Right lung (tissue), 5 donors: ENCODE data around the gene HTRA3. TPM values are rescaled to one million over a fixed set of nuclear protein-coding genes. Genes with fewer than 3 reads are reported as not detected.
A peak's percentile ranks its signal among the peaks of the same experiment; 100 is the strongest.

Experiments
- DNase-seq, 2 donors: peaks; one replicate each; pipeline ENCODE4 v3.0.0-alpha.2; 2013
- polyA plus RNA-seq, 5 donors: library from polyadenylated mRNA; unstranded; fragments of 120-200 nt; gene quantifications; one replicate each; pipeline versions ENCODE4 v1.2.1 to v1.2.3, GENCODE V29; 2013; ENCODE audit warnings: inconsistent platforms in 1 of 5, low replicate concordance in 1 of 5; ENCODE audit not compliant: insufficient read length in 5 of 5, insufficient read depth in 1 of 5

HTRA3 gene
- polyA plus RNA-seq, 5 donors: 8.6 to 17.7 (median 11.0) TPM

DNA sequence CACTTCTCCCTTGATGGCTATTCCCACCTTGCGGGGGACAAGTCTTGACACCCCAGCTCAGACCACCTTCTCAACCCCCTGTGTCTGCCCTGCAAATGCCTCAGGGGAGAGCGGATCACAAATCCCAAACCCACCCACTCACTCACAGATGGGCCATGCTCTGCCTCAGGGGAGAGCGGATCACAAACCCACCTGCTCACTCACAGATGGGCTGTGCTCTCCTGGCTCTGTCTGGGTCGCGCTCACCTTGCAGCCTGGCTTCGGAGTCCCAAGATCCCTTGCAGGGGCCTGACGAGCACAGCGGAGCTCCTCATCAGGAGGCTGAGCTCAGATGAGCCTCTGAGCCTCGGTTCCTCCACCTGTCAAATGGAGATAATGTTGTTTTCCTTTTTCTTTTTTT, 38.6 kb downstream of the HTRA3 start:
- DNase-seq: no peak

DNA sequence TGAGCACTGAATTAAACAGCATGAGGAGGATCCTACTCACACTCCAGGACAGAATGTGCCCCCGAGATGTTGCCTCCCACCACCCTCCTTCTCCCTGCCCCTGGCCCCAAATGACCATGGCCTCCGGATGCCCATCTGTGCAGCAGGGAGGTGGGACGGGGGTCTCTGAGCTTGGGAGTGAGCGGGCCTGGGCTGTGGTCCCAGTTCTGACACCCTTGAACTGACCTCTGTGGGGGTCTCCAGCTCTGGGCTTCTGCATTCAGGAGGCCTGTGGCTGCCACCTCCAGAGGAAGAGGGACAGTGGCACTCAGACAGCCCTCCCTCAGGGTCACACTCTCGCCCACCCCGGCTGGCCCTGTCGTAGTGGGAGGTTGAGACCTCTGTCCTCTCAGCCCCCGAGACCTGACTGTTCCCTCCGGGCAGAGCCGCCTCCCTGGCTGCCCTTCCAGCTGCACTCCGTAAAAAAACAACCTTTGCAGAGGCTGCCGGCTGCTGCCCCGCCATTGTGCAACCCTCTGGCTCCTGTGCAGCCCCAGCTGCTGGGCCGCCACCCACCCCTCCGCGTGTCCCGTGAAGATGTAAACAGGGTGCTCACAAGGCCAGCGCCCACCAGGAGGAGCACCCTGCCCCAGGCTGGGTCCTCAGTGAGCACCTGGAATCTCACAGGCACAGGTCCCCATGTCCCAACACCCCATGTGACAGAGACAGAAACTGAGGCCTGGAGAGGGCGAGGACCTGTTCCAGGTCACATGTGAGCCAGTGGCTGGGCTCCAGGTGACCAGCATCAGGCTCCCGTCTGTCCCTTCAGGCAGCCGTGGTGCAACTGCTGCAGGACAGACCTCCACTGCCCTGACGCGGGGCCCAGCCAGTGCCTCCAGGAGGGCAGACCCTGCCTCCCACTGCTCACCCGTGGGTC, 39.6 kb downstream of the HTRA3 start:
- peak; percentile 17 to 34 for DNase-seq

DNA sequence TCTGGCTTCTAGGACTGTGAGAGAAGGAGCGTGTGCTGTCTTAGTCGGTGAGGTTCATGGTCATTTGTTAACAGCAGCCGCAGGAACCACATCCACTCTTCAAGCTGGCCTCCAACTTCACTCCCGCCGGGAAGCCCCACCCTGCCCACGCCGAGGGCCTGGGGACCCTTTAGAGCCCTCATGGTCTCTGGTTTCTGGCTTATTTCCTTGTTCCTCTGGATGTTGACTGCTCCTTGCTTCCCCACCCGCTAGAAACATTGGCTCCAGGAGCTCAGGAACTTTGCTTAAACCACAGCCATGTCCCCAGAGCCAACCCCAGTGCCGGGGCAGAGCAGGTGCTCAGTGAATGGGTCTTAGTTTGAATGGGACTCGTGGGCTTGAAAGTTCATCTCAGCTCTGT, 40.8 kb downstream of the HTRA3 start:
- no peak for DNase-seq

DNA sequence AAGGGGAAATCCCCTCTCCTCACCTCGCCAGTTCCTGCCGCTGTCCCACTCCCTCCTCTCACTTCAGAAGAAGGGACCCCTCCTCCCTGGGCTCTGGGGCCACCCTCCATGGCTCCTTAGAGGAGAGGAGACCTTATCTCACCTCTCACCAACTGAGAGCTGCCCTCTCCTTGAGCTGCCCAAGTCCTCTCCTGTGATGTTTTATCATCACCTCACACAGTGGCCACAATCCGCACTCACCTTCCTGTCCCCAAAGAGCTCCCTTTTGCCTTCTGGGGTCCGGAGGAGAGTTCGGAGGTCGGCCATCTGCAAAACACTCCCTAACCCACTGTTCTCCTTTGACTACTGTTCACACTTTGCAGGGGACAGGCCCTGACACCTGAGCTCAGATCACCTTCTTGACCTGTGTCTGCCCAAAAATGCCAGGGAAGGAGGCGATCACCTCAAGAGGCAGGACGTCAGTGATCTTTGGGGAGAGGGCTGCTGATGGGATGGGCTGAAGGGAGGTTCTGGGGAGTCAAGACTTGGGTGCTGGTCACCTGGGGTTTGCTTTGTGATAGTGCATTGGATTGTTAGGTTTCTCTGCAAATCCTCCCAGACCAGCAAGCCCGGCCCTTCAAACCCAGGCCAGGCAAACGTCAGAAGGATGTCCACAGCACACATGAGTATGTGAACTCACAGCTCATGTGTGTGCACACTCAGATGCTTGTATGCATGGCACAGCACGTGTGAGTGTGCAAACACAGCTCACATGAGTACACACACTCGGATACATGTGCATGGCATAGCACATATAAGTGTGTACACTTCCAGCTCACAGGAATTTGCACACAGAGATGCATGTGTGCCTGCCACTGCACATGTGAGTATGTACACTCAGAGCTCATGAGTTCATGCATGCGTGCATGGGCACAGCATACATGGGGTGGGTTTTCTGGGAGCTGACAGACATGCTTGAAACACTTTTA, 41.8 kb downstream of the HTRA3 start:
- no peak for DNase-seq

DNA sequence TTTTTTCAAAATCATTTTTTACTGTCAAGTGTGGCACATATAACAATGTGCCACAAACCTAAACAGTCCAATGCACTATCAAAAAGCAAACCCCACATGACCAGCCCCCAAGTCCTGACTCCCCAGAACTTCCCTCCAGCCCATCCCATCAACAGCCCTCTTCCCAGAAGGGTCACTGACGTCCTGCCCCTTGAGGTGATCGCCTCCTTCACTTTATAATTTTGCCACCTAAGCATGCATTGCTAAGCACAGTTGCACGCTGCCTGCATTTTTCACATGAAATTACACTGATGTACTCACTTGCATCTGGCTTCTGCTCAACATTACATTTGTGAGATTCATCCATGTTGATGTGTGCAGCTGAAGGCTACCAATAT, 42.5 kb downstream of the HTRA3 start:
- DNase-seq: no peak

DNA sequence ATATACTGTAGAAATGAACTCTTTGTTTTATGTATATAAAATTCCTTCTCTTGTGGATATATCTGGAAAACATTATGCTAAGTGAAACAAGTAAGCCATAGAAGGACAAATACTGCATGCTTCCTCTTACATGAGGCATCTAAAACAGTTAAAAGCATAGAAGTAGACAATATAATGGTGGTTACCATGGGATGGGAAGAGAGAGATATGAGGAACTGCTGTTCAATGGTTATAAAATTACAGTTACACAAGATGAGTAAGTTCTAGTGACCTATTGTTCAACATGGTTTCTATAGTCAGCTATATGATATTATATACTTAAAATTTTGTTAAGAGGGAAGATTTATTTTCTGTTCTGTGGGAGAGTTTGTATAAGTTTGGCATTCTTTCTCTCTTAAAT, 43.4 kb downstream of the HTRA3 start:
- DNase-seq: no peak

DNA sequence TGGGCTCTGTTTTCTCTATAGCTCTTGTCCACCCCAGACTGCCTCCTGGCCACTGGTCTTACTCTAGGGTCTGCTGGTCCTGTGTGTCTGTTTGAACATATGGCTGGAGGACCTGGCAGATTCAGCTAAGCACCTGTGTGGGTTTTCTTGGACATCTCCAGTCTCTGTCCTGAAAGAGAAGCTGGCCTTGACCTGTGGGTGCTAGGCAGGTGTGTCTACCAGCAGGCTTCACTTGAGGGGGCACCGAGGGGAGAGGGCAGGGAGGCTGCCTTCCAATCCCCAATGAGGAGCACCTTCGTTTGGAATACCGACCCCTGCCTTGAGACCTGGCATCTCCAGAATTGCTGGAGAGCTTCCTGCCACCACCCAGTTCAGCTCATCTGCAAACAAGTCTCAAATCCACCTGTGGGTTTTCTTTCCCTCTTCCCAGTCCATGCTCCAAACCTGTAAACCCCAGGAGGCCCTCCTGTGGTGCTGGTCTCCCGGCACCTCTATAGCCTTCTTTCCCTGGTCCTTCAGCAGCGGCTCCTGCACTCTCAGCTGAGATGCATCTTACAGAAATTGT, 45.2 kb downstream of the HTRA3 start:
- no peak for DNase-seq

DNA sequence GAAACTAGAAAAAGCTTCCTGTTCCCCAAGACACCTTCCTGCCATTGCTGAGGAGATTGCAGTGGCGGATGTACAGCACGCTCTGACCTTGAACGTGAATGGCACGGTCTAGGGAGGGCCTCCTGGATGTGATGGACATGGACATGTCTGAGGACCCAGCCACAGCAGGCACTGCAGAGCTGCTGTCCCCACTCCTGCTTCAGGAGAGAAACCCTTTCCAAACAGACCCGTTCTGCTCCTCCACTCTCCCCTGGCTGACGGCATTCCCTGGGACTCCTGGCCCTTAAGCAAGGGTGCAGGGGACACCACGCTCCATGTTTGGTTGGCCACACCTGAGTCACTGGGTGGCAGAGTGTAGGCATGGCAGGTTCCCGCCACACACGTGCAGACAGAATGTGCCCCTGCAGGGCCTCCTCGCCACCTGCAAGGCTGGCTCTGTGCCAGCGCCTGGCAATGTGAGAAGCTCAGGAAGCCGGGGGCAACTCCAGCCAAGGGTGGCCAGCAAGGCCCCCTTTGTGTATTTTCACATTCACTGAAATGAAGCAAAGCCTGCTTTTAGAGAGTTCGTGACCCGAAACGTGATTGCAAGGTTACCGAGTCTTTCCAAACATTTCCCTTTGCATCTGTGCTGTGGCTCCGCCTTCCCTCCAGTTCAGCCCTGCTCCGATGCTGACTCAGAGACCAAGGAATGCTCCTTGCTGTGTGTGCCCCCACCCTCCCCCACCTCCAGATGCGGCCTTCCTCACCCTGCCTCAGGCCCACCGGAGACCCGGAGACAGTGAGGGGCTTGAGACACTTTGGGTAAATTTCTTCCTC, 46.1 kb downstream of the HTRA3 start:
- peak; percentile 45 to 49 for DNase-seq

DNA sequence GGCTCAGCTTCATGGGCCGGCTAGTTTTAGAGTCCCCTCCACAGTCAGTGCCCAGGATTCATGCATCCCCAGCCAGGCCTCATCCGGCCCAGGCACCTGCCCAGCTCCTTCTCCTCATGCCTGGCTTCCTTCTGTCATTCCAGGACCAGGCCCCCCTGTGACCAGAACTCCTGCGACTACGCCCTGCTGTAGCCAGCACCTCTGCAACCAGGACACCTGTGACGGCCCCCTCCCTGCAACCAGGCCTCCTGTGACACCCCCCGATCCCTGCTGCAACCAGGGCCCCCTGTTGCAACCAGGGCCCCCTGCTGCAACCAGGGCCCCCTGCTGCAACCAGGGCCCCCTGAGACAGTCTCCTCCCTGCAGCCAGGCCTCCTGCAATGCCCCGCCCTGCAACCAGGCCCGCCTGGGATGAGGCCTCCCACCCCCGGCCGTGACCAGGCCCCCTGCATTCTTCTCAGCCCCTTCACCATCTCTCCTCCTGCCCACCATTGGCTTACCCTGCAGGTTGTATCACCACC, 46.8 kb downstream of the HTRA3 start:
- no peak for DNase-seq

DNA sequence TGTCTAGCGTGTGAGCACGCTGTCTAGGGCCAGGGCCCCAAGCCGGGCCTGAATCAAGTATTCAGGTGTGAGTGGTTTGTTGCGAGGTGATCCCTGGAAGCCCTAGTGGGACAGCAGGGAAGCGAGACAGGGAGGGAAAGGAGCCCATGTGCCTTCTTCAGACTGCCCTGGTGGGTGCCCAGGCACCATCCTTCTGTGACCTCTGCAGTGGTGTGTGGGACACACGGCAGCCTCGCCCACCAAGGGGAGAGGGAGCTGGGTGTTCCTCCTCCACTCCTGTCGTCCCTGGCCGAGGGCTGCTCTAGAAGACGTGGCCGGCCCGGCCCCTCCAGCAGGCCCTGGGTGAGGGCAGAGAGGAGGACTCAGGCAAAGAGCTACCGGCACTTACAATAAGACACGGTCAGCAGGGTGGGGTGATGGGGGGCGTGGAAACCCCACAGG, 47.4 kb downstream of the HTRA3 start:
- DNase-seq: no peak

DNA sequence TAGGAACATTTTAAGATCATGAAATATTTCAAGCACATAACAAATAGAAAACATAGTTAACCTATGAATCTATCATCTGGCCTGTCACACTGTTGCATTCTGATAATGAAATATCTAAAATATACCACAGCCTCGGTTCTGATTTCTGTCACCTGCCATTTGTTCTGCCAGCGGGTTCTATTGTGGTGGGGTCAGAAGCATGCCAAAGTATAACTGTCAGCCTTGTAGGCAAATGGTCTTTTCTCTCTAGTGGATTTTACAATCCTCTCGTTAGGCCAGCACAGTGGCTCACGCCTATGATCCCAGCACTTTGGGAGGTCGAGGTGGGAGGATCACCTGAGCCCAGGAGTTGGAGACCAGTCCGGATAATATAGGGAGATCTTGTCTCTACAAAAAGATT, 47.9 kb downstream of the HTRA3 start:
- DNase-seq: no peak

DNA sequence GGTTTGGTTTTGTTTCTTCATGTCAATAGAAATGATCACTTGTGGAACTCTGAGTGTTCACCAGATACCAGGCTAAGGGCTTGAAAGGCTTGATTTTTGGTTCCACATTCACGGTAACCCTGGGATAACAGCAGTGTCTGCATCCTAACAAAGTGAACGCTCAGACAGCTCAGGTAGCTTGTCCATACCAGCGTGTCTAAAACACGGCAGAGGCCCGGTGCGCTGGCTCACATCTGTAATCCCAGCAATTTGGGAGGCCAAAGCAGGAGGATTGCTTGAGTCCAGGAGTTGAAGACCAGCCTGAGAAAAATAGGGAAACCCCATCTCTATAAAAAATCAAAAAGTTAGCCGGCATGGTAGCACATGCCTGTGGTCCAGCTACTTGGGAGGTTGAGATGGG, 49.0 kb downstream of the HTRA3 start:
- no peak for DNase-seq

DNA sequence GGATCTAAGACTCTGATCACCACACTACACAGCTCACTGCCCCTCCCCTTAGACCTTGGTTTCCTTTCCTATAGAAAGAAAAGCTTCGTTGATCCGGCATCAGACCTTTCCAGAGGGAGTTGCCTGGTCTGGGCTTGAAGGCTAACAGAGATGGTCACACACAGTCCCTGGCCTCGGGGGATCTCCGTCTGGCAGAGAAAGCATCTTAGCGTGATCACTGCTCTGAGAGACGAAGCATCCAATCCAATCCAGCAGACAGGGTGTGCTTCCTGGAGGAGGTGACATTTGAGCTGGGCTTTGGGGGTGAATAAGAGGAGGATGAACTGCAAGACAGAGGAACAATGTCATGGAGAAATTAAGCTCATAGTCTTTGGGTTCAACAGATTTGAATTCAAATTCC, 49.5 kb downstream of the HTRA3 start:
- no peak for DNase-seq

DNA sequence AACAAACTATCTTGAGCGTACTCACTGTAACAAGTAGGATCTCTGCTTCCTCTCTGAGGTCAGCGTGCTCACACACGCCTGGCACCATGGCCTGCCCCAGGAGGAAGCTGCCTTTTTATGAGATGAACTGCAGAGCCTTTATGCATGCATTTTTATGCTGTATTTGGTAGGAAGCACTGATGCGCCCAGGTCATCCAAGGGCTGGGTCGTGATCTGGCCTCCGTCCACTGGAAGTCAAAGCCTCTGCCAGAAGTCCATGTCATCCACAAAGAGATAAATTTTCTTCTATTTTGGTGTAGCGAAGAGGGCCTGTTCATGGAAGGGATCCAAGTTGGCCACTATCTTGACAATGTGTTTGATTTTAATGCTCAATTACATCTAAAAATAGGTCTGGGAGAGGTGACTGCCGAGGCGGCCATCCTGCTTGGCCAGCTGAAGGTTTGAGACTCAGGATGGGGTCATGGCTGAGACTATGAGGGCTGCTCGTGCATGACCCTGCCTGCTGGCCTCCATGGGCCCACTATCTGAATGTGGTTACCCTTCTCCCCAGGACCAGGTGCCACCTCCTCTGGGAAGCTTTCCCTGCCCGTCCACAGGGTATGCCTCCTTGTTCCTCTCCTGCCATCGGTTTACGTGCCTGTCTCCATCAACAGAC, 50.3 kb downstream of the HTRA3 start:
- peak; percentile 36 to 46 for DNase-seq

DNA sequence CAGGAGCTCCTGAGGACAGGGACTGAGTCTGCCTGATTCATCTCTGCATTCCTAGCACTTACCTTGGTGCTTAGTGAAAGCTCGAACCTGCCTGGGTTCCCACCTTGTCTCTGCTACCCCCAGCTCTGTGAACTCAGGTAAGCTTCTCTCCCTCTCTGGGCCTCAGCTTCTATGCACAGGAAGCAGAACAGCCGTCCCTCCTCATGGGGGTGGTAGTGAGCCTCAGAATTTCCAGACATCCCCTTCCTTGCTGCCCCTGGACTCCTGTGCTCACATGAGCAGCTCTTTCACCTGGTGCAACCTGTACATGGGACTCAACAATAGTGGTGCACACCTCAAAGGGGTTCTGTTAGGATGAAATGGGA, 50.8 kb downstream of the HTRA3 start:
- no peak for DNase-seq

DNA sequence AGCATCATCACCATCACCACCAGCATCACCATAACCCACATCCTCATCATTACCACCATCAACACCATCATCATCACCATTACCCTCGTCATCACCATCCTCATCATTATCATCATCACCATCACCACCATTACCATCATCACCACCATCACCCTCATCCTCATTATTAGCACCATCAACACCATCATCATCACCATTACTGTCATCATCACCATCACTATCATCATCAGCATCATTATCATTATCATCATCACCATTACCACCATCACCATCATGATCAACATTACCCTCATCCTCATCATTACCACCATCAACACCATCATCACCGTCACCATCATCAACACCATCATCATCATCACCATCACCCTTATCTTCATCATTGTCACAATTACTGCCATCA, 51.7 kb downstream of the HTRA3 start:
- DNase-seq: no peak

DNA sequence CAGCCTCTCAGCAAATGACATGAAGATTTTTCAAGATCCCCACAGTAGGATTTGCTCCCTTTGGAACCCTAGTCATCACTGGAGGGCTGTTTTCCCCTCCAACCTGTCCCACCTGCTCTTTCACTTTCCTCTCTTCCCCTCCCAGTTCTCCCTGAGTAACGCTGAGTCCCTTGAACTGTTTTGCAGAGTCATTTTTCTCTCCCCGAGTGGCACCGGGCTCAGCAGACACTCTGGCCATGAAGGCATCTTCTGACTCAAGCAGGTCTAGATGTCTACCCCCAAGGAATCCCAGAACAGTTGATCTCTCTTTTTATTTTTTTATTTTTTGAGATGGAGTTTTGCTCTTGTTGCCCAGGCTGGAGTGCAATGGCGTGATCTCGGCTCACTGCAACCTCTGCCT, 52.2 kb downstream of the HTRA3 start:
- no peak for DNase-seq

DNA sequence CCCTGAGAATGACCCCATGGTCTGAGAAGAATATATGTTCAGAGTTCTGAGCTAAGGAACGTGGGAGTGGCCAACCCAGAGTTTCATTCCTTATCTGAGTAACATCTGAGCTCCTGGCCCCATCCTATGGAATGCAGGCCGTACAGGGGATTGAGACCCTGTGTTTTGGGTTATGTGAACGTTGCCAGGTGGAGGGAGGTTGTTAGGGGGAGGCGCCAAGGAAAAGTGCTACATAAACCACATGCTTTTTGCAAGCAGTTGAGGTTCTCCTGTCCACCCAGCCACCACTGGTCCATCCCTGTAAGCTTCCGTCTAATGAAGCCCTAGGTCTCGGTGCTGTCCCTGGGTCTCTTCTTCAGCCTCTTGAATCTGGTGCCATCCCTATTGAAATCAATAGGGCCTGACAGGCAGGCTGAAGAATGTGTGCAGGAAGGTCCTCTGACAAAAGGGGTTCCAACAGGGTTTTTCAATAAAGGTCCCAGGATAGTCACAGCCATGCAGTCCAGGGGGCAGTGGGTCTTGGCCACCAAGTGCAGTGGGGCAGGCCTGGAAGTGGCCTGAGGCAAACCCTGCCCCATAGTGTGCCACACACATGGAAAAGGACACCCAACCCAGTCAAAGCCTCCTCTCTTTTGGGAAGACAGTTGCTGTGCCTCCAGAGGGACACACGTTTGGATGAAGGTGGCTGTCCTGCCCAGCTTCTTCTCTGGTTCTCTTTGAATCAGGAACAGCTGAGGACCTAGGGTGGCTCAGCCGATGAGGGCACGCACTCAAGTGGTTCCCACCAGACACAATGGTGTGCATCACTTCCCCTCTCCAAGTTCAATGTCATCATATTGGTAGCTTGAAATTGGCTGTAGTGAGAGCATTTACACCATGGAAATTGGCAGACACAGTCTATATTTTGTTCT, 53.5 kb downstream of the HTRA3 start:
- DNase-seq: no peak

DNA sequence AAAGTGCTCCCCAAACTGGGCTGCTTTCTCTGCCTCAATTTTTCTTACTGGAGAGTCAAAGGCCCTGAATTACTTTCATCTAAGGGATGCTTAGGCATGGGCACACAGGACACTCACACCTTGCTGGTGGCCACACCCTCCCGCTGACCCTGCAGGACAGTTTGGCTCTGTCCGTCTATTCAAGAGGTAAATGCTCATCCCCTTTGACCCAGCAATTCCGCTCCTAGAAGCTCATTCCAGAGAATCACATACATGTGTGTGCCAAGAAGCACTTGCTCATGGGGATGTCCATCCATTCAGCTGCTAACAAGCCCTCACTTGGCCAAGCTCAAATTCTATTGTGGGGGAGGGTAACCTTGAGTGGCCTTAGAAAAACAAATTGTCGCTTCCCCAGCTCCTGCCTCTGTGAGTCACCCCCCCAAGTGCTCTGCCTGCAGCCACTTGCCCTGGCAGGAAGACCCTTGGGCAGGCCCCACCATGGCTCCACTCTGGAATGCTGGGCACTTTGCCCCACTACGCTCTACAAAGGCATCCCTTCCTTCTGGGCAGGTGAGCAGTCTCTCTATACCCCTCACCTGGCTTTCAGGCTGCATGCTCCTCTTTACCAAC, 54.5 kb downstream of the HTRA3 start:
- no peak for DNase-seq
